Mesothelial cell of epicardium (in vitro differentiated cells): ENCODE data around the gene OR10G3. TPM values are rescaled to one million over a fixed set of nuclear protein-coding genes. Genes with fewer than 3 reads are reported as not detected.

Experiments used
- DNase-seq, 2 experiments: peaks; one replicate each; pipeline ENCODE4 v3.0.0; 2021; ENCODE audit warnings: low spot score in 2 of 2; ENCODE audit not compliant: unreplicated experiment in 2 of 2
- H3K27ac Mint-ChIP-seq: 2 replicates; pipeline ENCODE4 v1.8.0; 2021; ENCODE audit warnings: mixed read lengths
- H3K27me3 Mint-ChIP-seq: 2 replicates; pipeline ENCODE4 v1.8.0; 2021; ENCODE audit warnings: low read depth, mixed read lengths
- H3K36me3 Mint-ChIP-seq: 2 replicates; pipeline ENCODE4 v1.8.0; 2021; ENCODE audit warnings: mixed read lengths
- H3K4me1 Mint-ChIP-seq: 2 replicates; pipeline ENCODE4 v1.8.0; 2021; ENCODE audit warnings: mixed read lengths
- H3K4me3 Mint-ChIP-seq: 2 replicates; pipeline ENCODE4 v1.8.0; 2021; ENCODE audit warnings: mild to moderate bottlenecking, moderate library complexity, mixed read lengths
- H3K9me3 Mint-ChIP-seq: 2 replicates; pipeline ENCODE4 v1.8.0; 2021; ENCODE audit warnings: mixed read lengths
- CTCF ChIP-seq: fragments of 200-600 bp; sonication (generic); IDR thresholded peaks from one replicate; pipeline ENCODE4 v1.5.0; 2021; ENCODE audit warnings: antibody characterized with exemption; ENCODE audit not compliant: unreplicated experiment
- total RNA-seq: library from RNA; stranded (reverse); gene quantifications from 3 replicates; pipeline ENCODE4 v1.2.1, GENCODE V29; 2021

The OR10G3 gene
- total RNA-seq, 1 donor from 2014 or later: not detected

- no peaks in the 10 kb centered on the region for H3K9me3 Mint-ChIP-seq
- TF ChIP-seq CTCF: no peak
- H3K27ac Mint-ChIP-seq: no peak overlapping the region
- no peak overlapping the region for H3K4me3 Mint-ChIP-seq
- no peaks in the 10 kb centered on the region for H3K36me3 Mint-ChIP-seq
- H3K27me3 Mint-ChIP-seq: peaks cover 22% of the 10 kb centered on the region
- H3K4me1 Mint-ChIP-seq: peaks cover 26% of the 10 kb centered on the region
- DNase-seq: no peak
Measured at GRCh38 chr14:21539189-21539940, 40.5 kb downstream of the OR10G3 start.

GRCh38 chr14:21537090-21537424 lies 42.8 kb downstream of the OR10G3 start:
- Mint-ChIP-seq H3K4me3 (peak overlapping the region; percentile 84), H3K27me3 (peaks cover 28% of the 10 kb centered on the region), H3K27ac (peak overlapping the region; percentile 37), H3K9me3 (no peaks in the 10 kb centered on the region), H3K36me3 (no peaks in the 10 kb centered on the region), H3K4me1 (peaks cover 12% of the 10 kb centered on the region)
- DNase-seq: no peak
- TF ChIP-seq CTCF: no peak

GRCh38 chr14:21536418-21537089 lies 43.3 kb downstream of the OR10G3 start:
- H3K4me1 Mint-ChIP-seq: peaks cover 12% of the 10 kb centered on the region
- peak overlapping the region; percentile 70 for H3K27ac Mint-ChIP-seq
- peaks cover 28% of the 10 kb centered on the region for H3K27me3 Mint-ChIP-seq
- H3K4me3 Mint-ChIP-seq: peak overlapping the region; percentile 84
- no peaks in the 10 kb centered on the region for H3K9me3 Mint-ChIP-seq
- H3K36me3 Mint-ChIP-seq: no peaks in the 10 kb centered on the region
- DNase-seq: no peak
- no peak for TF ChIP-seq CTCF

DNA sequence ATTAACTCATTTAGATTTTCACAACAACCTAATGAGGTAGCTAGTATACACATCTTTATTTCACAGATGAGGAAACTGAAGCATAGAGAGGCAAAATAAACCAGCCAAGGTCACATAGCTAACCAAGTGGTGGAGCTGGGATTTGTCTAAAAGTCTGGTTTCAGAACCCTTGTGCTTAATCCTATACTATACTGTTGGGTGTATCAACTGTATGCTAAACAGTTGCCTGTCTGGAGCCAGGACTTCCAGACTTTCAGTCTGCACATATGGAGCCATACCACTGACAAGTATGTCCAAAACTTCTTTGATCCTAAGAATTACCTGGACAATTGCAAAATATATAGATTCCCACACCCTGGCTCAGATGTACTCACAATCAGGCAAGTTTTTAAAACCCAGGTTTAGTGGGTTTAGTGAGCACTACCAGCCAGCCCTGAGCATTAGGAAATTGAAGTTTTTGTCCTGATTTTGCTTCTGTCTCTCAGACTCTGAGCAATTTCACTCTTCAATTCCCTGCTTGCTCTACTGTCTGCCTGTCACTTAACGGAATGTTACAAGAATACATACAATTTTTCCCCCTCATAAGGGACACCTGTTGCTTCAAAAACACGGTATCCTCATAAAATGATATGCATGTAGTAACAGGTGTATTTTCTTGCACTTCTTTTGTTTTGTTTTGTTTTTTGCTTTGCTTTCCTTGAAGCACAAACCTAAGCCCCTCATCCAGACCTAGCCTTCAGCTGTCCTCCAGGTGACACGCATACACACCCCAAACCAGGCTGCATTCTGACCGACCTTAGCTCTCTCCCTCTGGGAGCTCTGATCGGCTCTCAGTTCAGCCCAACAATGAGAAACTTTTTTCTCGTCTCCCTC lies 44.1 kb downstream of the OR10G3 start:
- Mint-ChIP-seq H3K36me3 (no peaks in the 10 kb centered on the region), H3K4me1 (peaks cover 15% of the 10 kb centered on the region), H3K9me3 (no peaks in the 10 kb centered on the region), H3K27ac (peak overlapping the region; percentile 70), H3K27me3 (peaks cover 28% of the 10 kb centered on the region), H3K4me3 (peak overlapping the region; percentile 84)
- no peak for TF ChIP-seq CTCF
- DNase-seq: no peak

- Mint-ChIP-seq H3K4me3 (no peak overlapping the region), H3K36me3 (no peaks in the 10 kb centered on the region), H3K4me1 (peaks cover 16% of the 10 kb centered on the region), H3K27ac (no peak overlapping the region), H3K9me3 (no peaks in the 10 kb centered on the region), H3K27me3 (peaks cover 28% of the 10 kb centered on the region)
- no peak for DNase-seq
- TF ChIP-seq CTCF: no peak
Measured at GRCh38 chr14:21534576-21534975, 45.3 kb downstream of the OR10G3 start.
